Measurements from ENCODE around the gene ATXN7L2.

The ATXN7L2 gene

GRCh38 chr1:109476825-109477224, 6.9 kb upstream of the ATXN7L2 start:
- no peak for DNase-seq

- DNase-seq, result no peak
These were observed 5.9 kb upstream of the ATXN7L2 start for GRCh38 chr1:109477821-109478220.

GRCh38 chr1:109478806-109479205, 4.9 kb upstream of the ATXN7L2 start:
- DNase-seq, result no peak

- DNase-seq, result no peak
These were observed 4.4 kb upstream of the ATXN7L2 start for GRCh38 chr1:109479311-109479710.

- DNase-seq, result no peak
These were observed 3.8 kb upstream of the ATXN7L2 start for GRCh38 chr1:109479901-109480300.

GRCh38 chr1:109481646-109482045, 2.1 kb upstream of the ATXN7L2 start:
- DNase-seq, result no peak

- no peak for DNase-seq
These were observed 1.5 kb upstream of the ATXN7L2 start for GRCh38 chr1:109482242-109482641.

GRCh38 chr1:109482791-109483671, 674 bp upstream of the ATXN7L2 start:
- peak; percentile 35 for DNase-seq

GRCh38 chr1:109484519-109484975, 842 bp downstream of the ATXN7L2 start:
- no peak for DNase-seq

- no peak for DNase-seq
These were observed 1.3 kb downstream of the ATXN7L2 start for GRCh38 chr1:109485001-109485400.

- no peak for DNase-seq
These were observed 3.6 kb downstream of the ATXN7L2 start for GRCh38 chr1:109487261-109487660.

GRCh38 chr1:109488201-109488600, 4.5 kb downstream of the ATXN7L2 start:
- DNase-seq, result no peak

GRCh38 chr1:109488696-109489095, 5.0 kb downstream of the ATXN7L2 start:
- no peak for DNase-seq

- no peak for DNase-seq
These were observed 6.6 kb downstream of the ATXN7L2 start for GRCh38 chr1:109490029-109490933.

GRCh38 chr1:109490934-109491302, 7.2 kb downstream of the ATXN7L2 start:
- DNase-seq, result no peak

- DNase-seq, result no peak
These were observed 7.7 kb downstream of the ATXN7L2 start for GRCh38 chr1:109491372-109491771.

GRCh38 chr1:109492779-109493178, 9.1 kb downstream of the ATXN7L2 start:
- no peak for DNase-seq

GRCh38 chr1:109493227-109493626, 9.5 kb downstream of the ATXN7L2 start:
- DNase-seq, result no peak

GRCh38 chr1:109493805-109494539, 10.3 kb downstream of the ATXN7L2 start, which contains the start of gene CYB561D1:
Gene CYB561D1 (plus strand): TSS chr1:109494094. CDS start chr1:109494140, 46 bp downstream.
- DNase-seq, result peak; percentile 79

GRCh38 chr1:109495738-109496137, 12.0 kb downstream of the ATXN7L2 start:
- DNase-seq, result no peak

GRCh38 chr1:109497449-109498160, 13.9 kb downstream of the ATXN7L2 start:
- no peak for DNase-seq

- no peak for DNase-seq
These were observed 14.6 kb downstream of the ATXN7L2 start for GRCh38 chr1:109498161-109498801.

Data from activated gamma-delta T cell (primary cell).